Hepatocyte (in vitro differentiated cells): ENCODE data around the gene ACP5. TPM values are rescaled to one million over a fixed set of nuclear protein-coding genes. Genes with fewer than 3 reads are reported as not detected.

Experiments used
- DNase-seq: peaks from one replicate; pipeline ENCODE4 v3.0.0-alpha.2; 2016; ENCODE audit warnings: low spot score
- H2AFZ ChIP-seq: fragments of 200-600 bp; sonication (generic); 2 replicates; pipeline ENCODE4 v1.6.0; 2016; ENCODE audit warnings: antibody characterized with exemption, mild to moderate bottlenecking
- H3K27ac ChIP-seq: fragments of 200-600 bp; sonication (generic); 2 replicates; pipeline ENCODE4 v1.5.1; 2016; ENCODE audit warnings: mild to moderate bottlenecking
- H3K27me3 ChIP-seq: fragments of 200-600 bp; sonication (generic); 2 replicates; pipeline ENCODE4 v1.6.1; 2016
- H3K36me3 ChIP-seq: fragments of 200-600 bp; sonication (generic); replicated peaks from 2 replicates; pipeline ENCODE4 v1.5.1; 2016; ENCODE audit warnings: low read depth; ENCODE audit not compliant: insufficient read depth
- H3K4me1 ChIP-seq: fragments of 200-600 bp; sonication (generic); 2 replicates; pipeline ENCODE4 v1.5.1; 2016; ENCODE audit warnings: mild to moderate bottlenecking, moderate library complexity; ENCODE audit not compliant: insufficient read depth
- H3K4me2 ChIP-seq: fragments of 200-600 bp; sonication (generic); 2 replicates; pipeline ENCODE4 v1.6.0; 2016
- H3K4me3 ChIP-seq: fragments of 200-600 bp; sonication (generic); 2 replicates; pipeline ENCODE4 v1.5.1; 2016; ENCODE audit warnings: mild to moderate bottlenecking
- H3K79me2 ChIP-seq: fragments of 200-600 bp; sonication (generic); 2 replicates; pipeline ENCODE4 v1.6.0; 2017; ENCODE audit warnings: mild to moderate bottlenecking
- H3K9me2 ChIP-seq: fragments of 200-600 bp; sonication (generic); replicated peaks from 2 replicates; pipeline ENCODE4 v1.6.0; 2017; ENCODE audit warnings: mild to moderate bottlenecking; ENCODE audit not compliant: insufficient read depth
- H3K9me3 ChIP-seq: fragments of 200-600 bp; sonication (generic); 2 replicates; pipeline ENCODE4 v1.5.1; 2016; ENCODE audit warnings: low read depth, mild to moderate bottlenecking
- H4K20me1 ChIP-seq: fragments of 200-600 bp; sonication (generic); 2 replicates; pipeline ENCODE4 v1.6.0; 2016; ENCODE audit warnings: mild to moderate bottlenecking; ENCODE audit not compliant: insufficient read depth, poor library complexity, severe bottlenecking
- CTCF ChIP-seq: fragments of 200-600 bp; sonication (generic); IDR thresholded peaks from 2 replicates; pipeline ENCODE4 v1.5.1; 2016; ENCODE audit warnings: antibody characterized with exemption, mild to moderate bottlenecking; ENCODE audit not compliant: poor library complexity
- EZH2 ChIP-seq: fragments of 200-600 bp; sonication (generic); IDR thresholded peaks from 2 replicates; pipeline ENCODE4 v1.6.1; 2016; ENCODE audit warnings: antibody characterized with exemption, mild to moderate bottlenecking, borderline replicate concordance
- EZH2phosphoT487 ChIP-seq: fragments of 200-600 bp; sonication (generic); IDR thresholded peaks from one replicate; pipeline ENCODE4 v1.6.1; 2018; ENCODE audit warnings: antibody characterized with exemption, mild to moderate bottlenecking, low read depth, moderate library complexity; ENCODE audit not compliant: unreplicated experiment, severe bottlenecking
- WGBS: methylation state at CpG from one replicate; pipeline ENCODE4 v1.1.6; 2016; ENCODE audit warnings: low lambda C conversion rate; ENCODE audit errors: missing lambda C conversion rate; 5-methylcytosine and 5-hydroxymethylcytosine counted together
- polyA plus RNA-seq: library from polyadenylated mRNA; unstranded; fragments of >200 nt; fragmentation: Nextera tagmentation; extraction: Ambion mirVana; gene quantifications from 2 replicates; pipeline ENCODE4 v1.2.1, GENCODE V29; 2016
- total RNA-seq: library from RNA; depleted of rRNA; stranded (reverse); fragments of >200 nt; gene quantifications from 2 replicates; pipeline ENCODE4 v1.2.3, GENCODE V29; 2014

Gene ACP5
- total and polyA plus RNA-seq, 2 experiments from 2014 or later = 7.2 to 18.1 TPM

- WGBS = 88% methylated on average over 4 of the region's 4 CpGs
- peaks cover 26% of the 10 kb centered on the region for H3K9me3 ChIP-seq
- DNase-seq = no peak
- H3K4me3 ChIP-seq = no peak overlapping the region
- peaks cover 8% of the 10 kb centered on the region for H3K4me1 ChIP-seq
- H3K36me3 ChIP-seq = peaks cover 35% of the 10 kb centered on the region
- H4K20me1 ChIP-seq = no peaks in the 10 kb centered on the region
- H3K4me2 ChIP-seq = no peak overlapping the region
- H3K27me3 ChIP-seq = no peaks in the 10 kb centered on the region
- no peak overlapping the region for H2AFZ ChIP-seq
- H3K27ac ChIP-seq = no peak overlapping the region
- H3K9me2 ChIP-seq = no peaks in the 10 kb centered on the region
- H3K79me2 ChIP-seq = peaks cover 24% of the 10 kb centered on the region
- TF ChIP-seq EZH2 (no peak), CTCF (no peak), EZH2phosphoT487 (no peak)
Observed at GRCh38 chr19:11620553-11620952, 43.1 kb upstream of the ACP5 start.

GRCh38 chr19:11617180-11618062, 40.0 kb upstream of the ACP5 start:
- Histone ChIP-seq H3K79me2 (peaks cover 39% of the 10 kb centered on the region), H3K4me1 (no peaks in the 10 kb centered on the region), H2AFZ (no peak overlapping the region), H3K27ac (no peak overlapping the region), H3K36me3 (peaks cover 38% of the 10 kb centered on the region), H4K20me1 (no peaks in the 10 kb centered on the region), H3K4me2 (no peak overlapping the region), H3K27me3 (no peaks in the 10 kb centered on the region), H3K4me3 (no peak overlapping the region), H3K9me2 (no peaks in the 10 kb centered on the region), H3K9me3 (peaks cover 26% of the 10 kb centered on the region)
- TF ChIP-seq EZH2 (no peak), CTCF (no peak), EZH2phosphoT487 (no peak)
- DNase-seq = no peak
- over 99% methylated on average over 19 of the region's 19 CpGs for WGBS

- H3K4me2 ChIP-seq = no peak overlapping the region
- no peaks in the 10 kb centered on the region for H3K9me2 ChIP-seq
- H2AFZ ChIP-seq = no peak overlapping the region
- H3K79me2 ChIP-seq = peaks cover 68% of the 10 kb centered on the region
- 96% methylated on average over 4 of the region's 5 CpGs for WGBS
- no peak overlapping the region for H3K27ac ChIP-seq
- H3K27me3 ChIP-seq = no peaks in the 10 kb centered on the region
- no peak for DNase-seq
- H4K20me1 ChIP-seq = peaks cover 6% of the 10 kb centered on the region
- no peaks in the 10 kb centered on the region for H3K4me1 ChIP-seq
- peaks cover 23% of the 10 kb centered on the region for H3K36me3 ChIP-seq
- H3K9me3 ChIP-seq = peaks cover 15% of the 10 kb centered on the region
- no peak for TF ChIP-seq EZH2phosphoT487
- no peak for TF ChIP-seq EZH2
- no peak for TF ChIP-seq CTCF
- H3K4me3 ChIP-seq = no peak overlapping the region
Observed at GRCh38 chr19:11612816-11613511, 35.5 kb upstream of the ACP5 start.
